ENCODE results near the gene POLL. TPM values are rescaled to one million over a fixed set of nuclear protein-coding genes. Genes with fewer than 3 reads are reported as not detected.

POLL gene
- total and polyA plus RNA-seq, 2 donors (not counting 3 experiments of a cell fraction or from before 2014, with no cell fraction given) = 34.3 to 42.3 TPM

DNA sequence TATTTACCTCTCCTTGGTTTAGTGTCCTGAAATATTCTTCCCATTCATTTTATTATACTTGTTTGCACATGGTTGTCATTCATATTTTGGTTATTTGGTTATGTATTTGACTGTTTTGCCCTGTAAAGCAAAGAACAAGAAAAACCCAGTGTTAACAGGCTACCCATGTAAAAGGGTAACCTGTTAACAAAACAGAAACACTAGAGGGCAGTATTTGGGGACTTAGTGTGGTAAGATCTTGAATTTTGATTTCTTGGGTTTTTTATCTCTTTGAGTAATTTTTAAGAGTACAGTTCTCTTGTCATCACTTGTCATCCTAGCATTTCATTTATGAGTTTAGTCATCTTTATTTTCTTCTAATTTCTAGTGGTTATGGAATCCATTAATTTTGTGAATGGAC, 51.3 kb downstream of the POLL start:
- Histone ChIP-seq H3K4me3 (replicated peaks in 1 of 3; ENCODE audit: insufficient read depth in 1 of 3, low read depth in 1 of 3, low read length in 3 of 3) (no peak overlapping the region), H3K4me1 (ENCODE audit: control insufficient read depth, extremely low read depth, insufficient read depth, low read length) (peaks cover 15% of the 10 kb centered on the region), H3K9me1 (replicated peaks; ENCODE audit: control insufficient read depth, extremely low read depth, insufficient read depth, low read length) (peaks cover 2% of the 10 kb centered on the region), H2AFZ (ENCODE audit: low read depth, low read length) (no peak overlapping the region), H3K27ac (ENCODE audit: insufficient read depth, low read depth, low read length) (no peak overlapping the region), H3K9me3 (replicated peaks; ENCODE audit: control insufficient read depth, insufficient read depth, low read length) (no peaks in the 10 kb centered on the region), H4K20me1 (replicated peaks; ENCODE audit: control insufficient read depth, extremely low read depth, insufficient read depth, low read length) (no peaks in the 10 kb centered on the region), H3K36me3 (ENCODE audit: control insufficient read depth in 2 of 2, extremely low read depth in 1 of 2, insufficient read depth in 2 of 2, low read length in 2 of 2) (peaks cover 0 to 2% of the 10 kb centered on the region in 2 experiments), H3K4me2 (ENCODE audit: insufficient read depth, low read length) (peak overlapping the region; percentile 58), H3K79me2 (ENCODE audit: control insufficient read depth, insufficient read depth, low read length) (no peaks in the 10 kb centered on the region), H3K27me3 (ENCODE audit: control insufficient read depth in 2 of 2, insufficient read depth in 2 of 2, low read length in 2 of 2) (no peaks in the 10 kb centered on the region), H3K9ac (replicated peaks; ENCODE audit: extremely low read depth, insufficient read depth, low read length) (no peak overlapping the region)
- no peak for TF ChIP-seq JUN (IDR thresholded peaks at IDR 0.05; ENCODE audit: borderline replicate concordance, insufficient read depth, insufficient read length, low read depth)
- no peak for TF ChIP-seq FOS (IDR thresholded peaks at IDR 0.05; ENCODE audit: borderline replicate concordance, insufficient read depth, low read length)
- no peak for TF ChIP-seq GATA2 (IDR thresholded peaks at IDR 0.05; ENCODE audit: insufficient read depth, insufficient read length, low read depth, low read length)
- TF ChIP-seq, protein P1, sequence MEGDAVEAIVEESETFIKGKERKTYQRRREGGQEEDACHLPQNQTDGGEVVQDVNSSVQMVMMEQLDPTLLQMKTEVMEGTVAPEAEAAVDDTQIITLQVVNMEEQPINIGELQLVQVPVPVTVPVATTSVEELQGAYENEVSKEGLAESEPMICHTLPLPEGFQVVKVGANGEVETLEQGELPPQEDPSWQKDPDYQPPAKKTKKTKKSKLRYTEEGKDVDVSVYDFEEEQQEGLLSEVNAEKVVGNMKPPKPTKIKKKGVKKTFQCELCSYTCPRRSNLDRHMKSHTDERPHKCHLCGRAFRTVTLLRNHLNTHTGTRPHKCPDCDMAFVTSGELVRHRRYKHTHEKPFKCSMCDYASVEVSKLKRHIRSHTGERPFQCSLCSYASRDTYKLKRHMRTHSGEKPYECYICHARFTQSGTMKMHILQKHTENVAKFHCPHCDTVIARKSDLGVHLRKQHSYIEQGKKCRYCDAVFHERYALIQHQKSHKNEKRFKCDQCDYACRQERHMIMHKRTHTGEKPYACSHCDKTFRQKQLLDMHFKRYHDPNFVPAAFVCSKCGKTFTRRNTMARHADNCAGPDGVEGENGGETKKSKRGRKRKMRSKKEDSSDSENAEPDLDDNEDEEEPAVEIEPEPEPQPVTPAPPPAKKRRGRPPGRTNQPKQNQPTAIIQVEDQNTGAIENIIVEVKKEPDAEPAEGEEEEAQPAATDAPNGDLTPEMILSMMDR (IDR thresholded peaks at IDR 0.05; ENCODE audit: extremely low read depth in 1 of 2, insufficient read depth in 1 of 2, low read depth in 1 of 2, low read length in 2 of 2) = peak; percentile 20 to 31
- dilution Hi-C loops (cut with MboI; ENCODE audit: extremely low pct_ligation_motif_present, low sequenced_read_pairs) = no loop called here
- CTCF ChIA-PET = interaction anchor here (1.3 to 2.0 kb wide), 4 partner anchors 10 to 164 kb away, joined by 3 to 12 read pairs (median 4); no protein-coding TSS in a partner anchor
- intact Hi-C loops (cut with micrococcal nuclease) = no loop called here
- peak; percentile 50 for FAIRE-seq
- DNase-seq (ENCODE audit: low read depth, low spot score) = peak; percentile 18
- BruUV-seq (replicated peaks) = no TSS peak
- POLR2A ChIA-PET = no interaction called here

DNA sequence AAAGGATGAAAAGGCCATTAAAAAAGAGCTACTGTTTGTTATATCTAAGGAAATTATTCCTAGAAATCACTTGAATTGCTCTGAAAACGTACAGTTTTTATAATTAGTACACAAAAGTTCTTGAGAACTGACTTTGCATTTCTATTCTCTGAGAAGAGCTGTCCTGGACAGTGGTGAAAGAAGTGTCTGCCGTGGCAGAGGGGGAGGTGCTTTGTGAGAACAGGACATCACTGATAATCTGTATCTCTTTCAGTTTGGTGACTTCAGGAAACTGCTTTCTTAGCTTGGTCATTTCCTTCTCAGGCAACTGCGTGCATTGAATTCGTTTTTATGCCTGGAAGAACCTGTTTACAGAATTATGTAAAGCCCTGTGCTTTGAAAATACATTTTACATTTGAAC, 52.1 kb downstream of the POLL start:
- DNase-seq (ENCODE audit: low read depth, low spot score) (peak; percentile 72), FAIRE-seq (peak; percentile 86)
- dilution Hi-C loops (cut with MboI; ENCODE audit: extremely low pct_ligation_motif_present, low sequenced_read_pairs) (no loop called here), intact Hi-C loops (cut with micrococcal nuclease) (no loop called here)
- POLR2A ChIA-PET = no interaction called here
- Histone ChIP-seq H3K4me2 (ENCODE audit: insufficient read depth, low read length) (peak overlapping the region; percentile 58), H3K9me3 (replicated peaks; ENCODE audit: control insufficient read depth, insufficient read depth, low read length) (no peaks in the 10 kb centered on the region), H2AFZ (ENCODE audit: low read depth, low read length) (no peak overlapping the region), H3K4me3 (replicated peaks in 1 of 3; ENCODE audit: insufficient read depth in 1 of 3, low read depth in 1 of 3, low read length in 3 of 3) (no peak overlapping the region), H4K20me1 (replicated peaks; ENCODE audit: control insufficient read depth, extremely low read depth, insufficient read depth, low read length) (no peaks in the 10 kb centered on the region), H3K4me1 (ENCODE audit: control insufficient read depth, extremely low read depth, insufficient read depth, low read length) (peaks cover 15% of the 10 kb centered on the region), H3K36me3 (ENCODE audit: control insufficient read depth in 2 of 2, extremely low read depth in 1 of 2, insufficient read depth in 2 of 2, low read length in 2 of 2) (peaks cover 0 to 2% of the 10 kb centered on the region in 2 experiments), H3K79me2 (ENCODE audit: control insufficient read depth, insufficient read depth, low read length) (no peaks in the 10 kb centered on the region), H3K9ac (replicated peaks; ENCODE audit: extremely low read depth, insufficient read depth, low read length) (no peak overlapping the region), H3K9me1 (replicated peaks; ENCODE audit: control insufficient read depth, extremely low read depth, insufficient read depth, low read length) (peaks cover 2% of the 10 kb centered on the region), H3K27me3 (ENCODE audit: control insufficient read depth in 2 of 2, insufficient read depth in 2 of 2, low read length in 2 of 2) (no peaks in the 10 kb centered on the region), H3K27ac (ENCODE audit: insufficient read depth, low read depth, low read length) (peak overlapping the region; percentile 5)
- TF ChIP-seq POLR2AphosphoS5 (IDR thresholded peaks at IDR 0.05; ENCODE audit: insufficient read depth, low read depth, low read length) = no peak
- no peak for TF ChIP-seq JUN (IDR thresholded peaks at IDR 0.05; ENCODE audit: borderline replicate concordance, insufficient read depth, insufficient read length, low read depth)
- TF ChIP-seq EZH2 (IDR thresholded peaks at IDR 0.05; ENCODE audit: borderline replicate concordance, low read depth, low read length, severe bottlenecking) = no peak
- TF ChIP-seq POLR2A (IDR thresholded peaks at IDR 0.05; ENCODE audit: low read depth, low read length) = no peak
- TF ChIP-seq GATA2 (IDR thresholded peaks at IDR 0.05; ENCODE audit: insufficient read depth, insufficient read length, low read depth, low read length) = peak; percentile 47
- no TSS peak for BruUV-seq (replicated peaks)
- CTCF ChIA-PET = interaction anchor here (0.6 to 2.0 kb wide), 16 partner anchors 9 to 248 kb away, joined by 3 to 12 read pairs (median 4); no protein-coding TSS in a partner anchor

All from endothelial cell of umbilical vein (primary cell).